WTC11 (cell line): ENCODE data around the gene ERICH6. TPM values are rescaled to one million over a fixed set of nuclear protein-coding genes. Genes with fewer than 3 reads are reported as not detected.

Experiments
- ATAC-seq: fragments of 200-7000 bp; cut with Tn5 transposase; 2 replicates; pipeline ENCODE4 v1.10.0; 2021; ENCODE audit warnings: mild to moderate bottlenecking, moderate library complexity
- CTCF ChIA-PET: fragments of 300-600 bp; sonication (Branson Sonifier 250); formaldehyde crosslinking; loops from one replicate; lab custom pipeline; 2021; ENCODE audit warnings: antibody characterized with exemption; lab: Charles Lee
- POLR2A ChIA-PET: fragments of 350-600 bp; sonication (Branson Sonifier 250); formaldehyde crosslinking; loops from one replicate; lab custom pipeline; 2021; ENCODE audit warnings: antibody characterized with exemption; lab: Charles Lee
- DNase-seq: peaks from one replicate; pipeline ENCODE4 v3.0.0; 2021; ENCODE audit warnings: low spot score
- H3K27ac Mint-ChIP-seq: 2 replicates; pipeline ENCODE4 v1.8.0; 2021; ENCODE audit warnings: mixed read lengths
- H3K27me3 Mint-ChIP-seq: 2 replicates; pipeline ENCODE4 v1.8.0; 2021; ENCODE audit warnings: low read depth, mild to moderate bottlenecking, moderate library complexity, mixed read lengths
- H3K36me3 Mint-ChIP-seq: 2 replicates; pipeline ENCODE4 v1.8.0; 2021; ENCODE audit warnings: mixed read lengths
- H3K4me1 Mint-ChIP-seq: 2 replicates; pipeline ENCODE4 v1.8.0; 2022; ENCODE audit warnings: mixed read lengths
- H3K4me3 Mint-ChIP-seq: 2 replicates; pipeline ENCODE4 v1.8.0; 2021; ENCODE audit warnings: mild to moderate bottlenecking, moderate library complexity, mixed read lengths
- H3K9me3 Mint-ChIP-seq: 2 replicates; pipeline ENCODE4 v1.8.0; 2021; ENCODE audit warnings: mixed read lengths
- ARID4B ChIP-seq: sonication (generic); formaldehyde crosslinking; IDR thresholded peaks from 2 replicates; pipeline ENCODE4 v1.8.0; 2023; ENCODE audit warnings: missing genetic modification reagents, mild to moderate bottlenecking, borderline replicate concordance
- ATF6 ChIP-seq: sonication (generic); formaldehyde crosslinking; IDR thresholded peaks from 2 replicates; pipeline ENCODE4 v1.8.1; 2023; ENCODE audit warnings: mild to moderate bottlenecking, missing genetic modification reagents
- ELF4 ChIP-seq: sonication (generic); formaldehyde crosslinking; IDR thresholded peaks from 2 replicates; pipeline ENCODE4 v1.8.1; 2022; ENCODE audit warnings: low read depth, mild to moderate bottlenecking, moderate library complexity, missing genetic modification reagents
- FOXK1 ChIP-seq: sonication (generic); formaldehyde crosslinking; IDR thresholded peaks from 2 replicates; pipeline ENCODE4 v1.8.0; 2022; ENCODE audit warnings: mild to moderate bottlenecking, moderate library complexity, missing genetic modification reagents
- FOXP1 ChIP-seq: sonication (generic); formaldehyde crosslinking; IDR thresholded peaks from 2 replicates; pipeline ENCODE4 v1.8.0; 2022; ENCODE audit warnings: missing genetic modification reagents, mild to moderate bottlenecking, moderate library complexity, borderline replicate concordance
- NR2C2 ChIP-seq: sonication (generic); formaldehyde crosslinking; IDR thresholded peaks from 2 replicates; pipeline ENCODE4 v1.8.0; 2022; ENCODE audit warnings: mild to moderate bottlenecking, missing genetic modification reagents
- NR3C1 ChIP-seq: sonication (generic); formaldehyde crosslinking; conservative IDR thresholded peaks from 2 replicates; pipeline ENCODE4 v1.8.1; 2023; ENCODE audit warnings: low read depth, mild to moderate bottlenecking, missing genetic modification reagents
- RORB ChIP-seq: fragments of 250-450 bp; sonication (Bioruptor Pico); IDR thresholded peaks from 2 replicates; pipeline ENCODE4 v1.9.0; 2021; ENCODE audit warnings: mild to moderate bottlenecking
- SOX15 ChIP-seq: fragments of 250-450 bp; sonication (Bioruptor Pico); IDR thresholded peaks from 2 replicates; pipeline ENCODE4 v1.9.0; 2021; ENCODE audit warnings: mild to moderate bottlenecking
- TEAD1 ChIP-seq: sonication (generic); formaldehyde crosslinking; IDR thresholded peaks from 2 replicates; pipeline ENCODE4 v1.8.0; 2022; ENCODE audit warnings: mild to moderate bottlenecking, missing genetic modification reagents
- USF2 ChIP-seq: sonication (generic); formaldehyde crosslinking; IDR thresholded peaks from 2 replicates; pipeline ENCODE4 v1.8.1; 2023; ENCODE audit warnings: mild to moderate bottlenecking, missing genetic modification reagents, moderate library complexity
- ZMAT4 ChIP-seq: fragments of 250-450 bp; sonication (Bioruptor Pico); IDR thresholded peaks from 2 replicates; pipeline ENCODE4 v1.9.0; 2021; ENCODE audit warnings: mild to moderate bottlenecking
- ZNF232 ChIP-seq: sonication (generic); formaldehyde crosslinking; IDR thresholded peaks from 2 replicates; pipeline ENCODE4 v1.8.0; 2022; ENCODE audit warnings: mild to moderate bottlenecking, missing genetic modification reagents
- ZNF396 ChIP-seq: fragments of 250-450 bp; sonication (Bioruptor Pico); IDR thresholded peaks from 2 replicates; pipeline ENCODE4 v1.8.0; 2021; ENCODE audit warnings: mild to moderate bottlenecking, moderate library complexity, borderline replicate concordance
- ZNF416 ChIP-seq: fragments of 250-450 bp; sonication (Bioruptor Pico); IDR thresholded peaks from 2 replicates; pipeline ENCODE4 v1.9.0; 2021; ENCODE audit warnings: mild to moderate bottlenecking, inconsistent platforms
- ZNF512 ChIP-seq: sonication (generic); formaldehyde crosslinking; IDR thresholded peaks from 2 replicates; pipeline ENCODE4 v1.8.1; 2022; ENCODE audit warnings: missing genetic modification reagents, borderline replicate concordance
- ZNF671 ChIP-seq: fragments of 250-450 bp; sonication (Bioruptor Pico); IDR thresholded peaks from 2 replicates; pipeline ENCODE4 v1.8.0; 2021; ENCODE audit warnings: mild to moderate bottlenecking
- total RNA-seq: library from RNA; stranded (reverse); gene quantifications from 3 replicates; pipeline ENCODE4 v1.2.3, GENCODE V29; 2021

The ERICH6 gene
- total RNA-seq, 1 experiment from 2014 or later = 0.26 TPM

GRCh38 chr3:150631515-150632221, 72.1 kb downstream of the ERICH6 start (continued):
- TF ChIP-seq ZNF512 = no peak
- TF ChIP-seq ZNF232 (CRISPR knock-in tag) = no peak
- TF ChIP-seq ATF6 = no peak
- no peak for TF ChIP-seq NR2C2 (CRISPR knock-in tag)
- TF ChIP-seq USF2 (CRISPR knock-in tag) = no peak
- no peak for TF ChIP-seq SOX15 (CRISPR knock-in tag)
- no peak for TF ChIP-seq ARID4B

- ATAC-seq (no peak), DNase-seq (no peak)
- no peaks in the 10 kb centered on the region for H3K27me3 Mint-ChIP-seq
- ChIA-PET POLR2A (no interaction called here), CTCF (no interaction called here)
- no peak overlapping the region for H3K4me3 Mint-ChIP-seq
- H3K36me3 Mint-ChIP-seq = peaks cover 40% of the 10 kb centered on the region
- H3K9me3 Mint-ChIP-seq = no peaks in the 10 kb centered on the region
- no peak overlapping the region for H3K27ac Mint-ChIP-seq
- no peaks in the 10 kb centered on the region for H3K4me1 Mint-ChIP-seq
- no peak for TF ChIP-seq FOXP1 (CRISPR knock-in tag)
- no peak for TF ChIP-seq TEAD1 (CRISPR knock-in tag)
- no peak for TF ChIP-seq FOXK1
- TF ChIP-seq ELF4 (CRISPR knock-in tag) = no peak
- no peak for TF ChIP-seq ZNF416 (CRISPR knock-in tag)
- TF ChIP-seq RORB (CRISPR knock-in tag) = no peak
- TF ChIP-seq, all 79 proteins: peak for 0
These were observed 76.2 kb downstream of the ERICH6 start for GRCh38 chr3:150627557-150627956.

- DNase-seq (no peak), ATAC-seq (no peak)
- H3K4me3 Mint-ChIP-seq = no peak overlapping the region
- CTCF ChIA-PET = no interaction called here
- no peaks in the 10 kb centered on the region for H3K9me3 Mint-ChIP-seq
- no peaks in the 10 kb centered on the region for H3K27me3 Mint-ChIP-seq
- no peak overlapping the region; the same call in 1 of the 2 replicates for H3K27ac Mint-ChIP-seq
- H3K36me3 Mint-ChIP-seq = peaks cover 40% of the 10 kb centered on the region
- peaks cover 5% of the 10 kb centered on the region for H3K4me1 Mint-ChIP-seq
- POLR2A ChIA-PET = interaction anchor here (0.6 to 0.7 kb wide), 2 partner anchors 12 to 13 kb away, joined by 3 read pairs; no protein-coding TSS in a partner anchor
- TF ChIP-seq ZNF232 (CRISPR knock-in tag) = no peak
- no peak for TF ChIP-seq ZNF396 (CRISPR knock-in tag)
- no peak for TF ChIP-seq SOX15 (CRISPR knock-in tag)
- no peak for TF ChIP-seq ZNF671
- TF ChIP-seq NR3C1 (CRISPR knock-in tag) = no peak
- no peak for TF ChIP-seq ZMAT4 (CRISPR knock-in tag)
- TF ChIP-seq ARID4B = no peak
These were observed 77.4 kb downstream of the ERICH6 start for GRCh38 chr3:150626148-150626930.
